Smooth muscle cell (in vitro differentiated cells): ENCODE results near the gene FKBP1A. TPM values are rescaled to one million over a fixed set of nuclear protein-coding genes. Genes with fewer than 3 reads are reported as not detected.

ENCODE experiments used
- DNase-seq: peaks from one replicate; lab custom pipeline; 2025; ENCODE audit not compliant: unreplicated experiment; lab: John Stamatoyannopoulos, UW
- H2AFZ ChIP-seq: fragments of 200-600 bp; sonication (generic); 2 replicates; pipeline ENCODE4 v1.6.0; 2016; ENCODE audit warnings: antibody characterized with exemption, low read depth, mild to moderate bottlenecking
- H3F3A ChIP-seq: fragments of 200-600 bp; sonication (generic); 2 replicates; pipeline ENCODE4 v1.6.0; 2017; ENCODE audit warnings: antibody characterized with exemption, low read depth
- H3K27ac ChIP-seq: fragments of 200-600 bp; sonication (generic); 2 replicates; pipeline ENCODE4 v1.5.1; 2016; ENCODE audit warnings: low read depth, mild to moderate bottlenecking
- H3K27me3 ChIP-seq: fragments of 200-600 bp; sonication (generic); 2 replicates; pipeline ENCODE4 v1.6.1; 2016; ENCODE audit warnings: low read depth, mild to moderate bottlenecking
- H3K36me3 ChIP-seq: fragments of 200-600 bp; sonication (generic); 2 replicates; pipeline ENCODE4 v1.5.1; 2016; ENCODE audit warnings: low read depth
- H3K4me1 ChIP-seq: fragments of 200-600 bp; sonication (generic); 2 replicates; pipeline ENCODE4 v1.5.1; 2016; ENCODE audit warnings: low read depth
- H3K4me2 ChIP-seq: fragments of 200-600 bp; sonication (generic); 2 replicates; pipeline ENCODE4 v1.6.0; 2016; ENCODE audit warnings: mild to moderate bottlenecking
- H3K4me3 ChIP-seq: fragments of 200-600 bp; sonication (generic); 2 replicates; pipeline ENCODE4 v1.5.1; 2016; ENCODE audit warnings: mild to moderate bottlenecking
- H3K79me2 ChIP-seq: fragments of 200-600 bp; sonication (generic); 2 replicates; pipeline ENCODE4 v1.6.0; 2016; ENCODE audit warnings: low read depth, mild to moderate bottlenecking
- H3K9ac ChIP-seq: fragments of 200-600 bp; sonication (generic); 2 replicates; pipeline ENCODE4 v1.6.0; 2016; ENCODE audit warnings: low read depth
- H3K9me3 ChIP-seq: fragments of 200-600 bp; sonication (generic); replicated peaks from 2 replicates; pipeline ENCODE4 v1.5.1; 2016; ENCODE audit warnings: low read depth
- H4K20me1 ChIP-seq: fragments of 200-600 bp; sonication (generic); 2 replicates; pipeline ENCODE4 v1.6.0; 2016; ENCODE audit warnings: low read depth
- whole genome bisulfite sequencing: methylation state at CpG from one replicate; pipeline ENCODE4 v1.1.7; 2016; ENCODE audit warnings: low lambda C conversion rate; 5-methylcytosine and 5-hydroxymethylcytosine counted together
- polyA plus RNA-seq: library from polyadenylated mRNA; unstranded; fragments of >200 nt; fragmentation: Nextera tagmentation; extraction: Ambion mirVana; gene quantifications from 2 replicates; pipeline ENCODE4 v1.2.1, GENCODE V29; 2016
- total RNA-seq: library from RNA; depleted of rRNA; stranded (reverse); fragments of >200 nt; gene quantifications from 2 replicates; pipeline ENCODE4 v1.2.3, GENCODE V29; 2014
- TF ChIP-seq, protein P1 (sequence below): fragments of 200-600 bp; sonication (generic); IDR thresholded peaks from 2 replicates; pipeline ENCODE4 v1.5.1; 2017; ENCODE audit warnings: borderline replicate concordance, mild to moderate bottlenecking, antibody characterized with exemption; ENCODE audit not compliant: insufficient read depth, poor library complexity, severe bottlenecking

Gene FKBP1A
- total and polyA plus RNA-seq, 2 experiments from 2014 or later: 163 to 184 TPM

DNA sequence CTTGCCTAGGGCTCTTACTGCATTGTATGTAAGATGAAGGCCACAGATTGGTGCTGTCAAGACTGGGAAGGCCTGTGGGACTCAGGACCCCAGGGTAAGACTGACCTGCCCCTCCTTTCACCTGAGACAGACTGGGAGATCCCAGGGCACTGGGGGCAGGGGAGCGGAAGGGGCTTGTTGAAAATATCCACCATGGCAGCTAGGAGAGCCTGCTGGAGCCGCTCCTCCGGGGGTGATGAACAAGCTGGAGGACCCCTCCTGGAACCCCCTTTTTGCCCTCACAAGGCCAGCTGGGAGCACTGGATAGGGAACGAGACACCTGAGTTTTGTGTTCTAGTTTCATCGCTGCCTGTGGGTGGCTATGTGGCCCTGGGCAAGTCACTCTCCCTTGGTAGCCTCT is 54.8 kb downstream of the FKBP1A start:
- no peak for DNase-seq
- WGBS: 97% methylated on average over 5 of the region's 5 CpGs

DNA sequence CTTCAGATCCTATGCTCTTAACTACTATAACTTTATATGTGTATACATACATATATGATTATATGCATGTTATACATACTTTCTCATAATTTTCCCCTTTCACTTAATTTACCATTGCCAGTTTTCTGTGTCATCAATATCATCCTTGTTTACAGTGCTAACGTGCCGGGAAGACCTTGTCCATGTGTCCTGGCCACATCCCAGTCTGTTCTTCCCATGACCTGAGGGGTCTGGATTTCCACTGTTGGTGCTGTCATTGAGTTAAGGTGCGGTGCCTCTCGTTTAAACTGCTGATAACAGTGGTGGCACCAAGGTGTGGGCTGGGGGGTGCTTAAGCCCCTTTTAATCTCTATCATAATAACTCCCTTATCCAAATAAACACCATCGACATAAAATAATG is 55.4 kb downstream of the FKBP1A start:
- 93% methylated on average over 5 of the region's 5 CpGs for WGBS
- Histone ChIP-seq H3K9me3 (no peaks in the 10 kb centered on the region), H3K79me2 (no peaks in the 10 kb centered on the region), H3K27ac (no peak overlapping the region), H3K36me3 (no peaks in the 10 kb centered on the region), H3K4me1 (no peaks in the 10 kb centered on the region), H3K4me2 (no peak overlapping the region), H2AFZ (no peak overlapping the region), H4K20me1 (peaks cover 34% of the 10 kb centered on the region), H3K9ac (no peak overlapping the region), H3F3A (peaks cover 3% of the 10 kb centered on the region), H3K4me3 (no peak overlapping the region), H3K27me3 (no peaks in the 10 kb centered on the region)
- DNase-seq: no peak
- TF ChIP-seq, protein P1, sequence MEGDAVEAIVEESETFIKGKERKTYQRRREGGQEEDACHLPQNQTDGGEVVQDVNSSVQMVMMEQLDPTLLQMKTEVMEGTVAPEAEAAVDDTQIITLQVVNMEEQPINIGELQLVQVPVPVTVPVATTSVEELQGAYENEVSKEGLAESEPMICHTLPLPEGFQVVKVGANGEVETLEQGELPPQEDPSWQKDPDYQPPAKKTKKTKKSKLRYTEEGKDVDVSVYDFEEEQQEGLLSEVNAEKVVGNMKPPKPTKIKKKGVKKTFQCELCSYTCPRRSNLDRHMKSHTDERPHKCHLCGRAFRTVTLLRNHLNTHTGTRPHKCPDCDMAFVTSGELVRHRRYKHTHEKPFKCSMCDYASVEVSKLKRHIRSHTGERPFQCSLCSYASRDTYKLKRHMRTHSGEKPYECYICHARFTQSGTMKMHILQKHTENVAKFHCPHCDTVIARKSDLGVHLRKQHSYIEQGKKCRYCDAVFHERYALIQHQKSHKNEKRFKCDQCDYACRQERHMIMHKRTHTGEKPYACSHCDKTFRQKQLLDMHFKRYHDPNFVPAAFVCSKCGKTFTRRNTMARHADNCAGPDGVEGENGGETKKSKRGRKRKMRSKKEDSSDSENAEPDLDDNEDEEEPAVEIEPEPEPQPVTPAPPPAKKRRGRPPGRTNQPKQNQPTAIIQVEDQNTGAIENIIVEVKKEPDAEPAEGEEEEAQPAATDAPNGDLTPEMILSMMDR: no peak

More for the DNA sequence above, 54.8 kb downstream of the FKBP1A start:
- Histone ChIP-seq H3K4me2 (no peak overlapping the region), H3K36me3 (no peaks in the 10 kb centered on the region), H3K4me1 (no peaks in the 10 kb centered on the region), H3K27me3 (no peaks in the 10 kb centered on the region), H3K9me3 (no peaks in the 10 kb centered on the region), H3K27ac (no peak overlapping the region), H3F3A (peaks cover 4% of the 10 kb centered on the region), H2AFZ (no peak overlapping the region), H3K4me3 (no peak overlapping the region), H3K79me2 (no peaks in the 10 kb centered on the region), H4K20me1 (peaks cover 39% of the 10 kb centered on the region), H3K9ac (no peak overlapping the region)
- TF ChIP-seq, protein P1: no peak

DNA sequence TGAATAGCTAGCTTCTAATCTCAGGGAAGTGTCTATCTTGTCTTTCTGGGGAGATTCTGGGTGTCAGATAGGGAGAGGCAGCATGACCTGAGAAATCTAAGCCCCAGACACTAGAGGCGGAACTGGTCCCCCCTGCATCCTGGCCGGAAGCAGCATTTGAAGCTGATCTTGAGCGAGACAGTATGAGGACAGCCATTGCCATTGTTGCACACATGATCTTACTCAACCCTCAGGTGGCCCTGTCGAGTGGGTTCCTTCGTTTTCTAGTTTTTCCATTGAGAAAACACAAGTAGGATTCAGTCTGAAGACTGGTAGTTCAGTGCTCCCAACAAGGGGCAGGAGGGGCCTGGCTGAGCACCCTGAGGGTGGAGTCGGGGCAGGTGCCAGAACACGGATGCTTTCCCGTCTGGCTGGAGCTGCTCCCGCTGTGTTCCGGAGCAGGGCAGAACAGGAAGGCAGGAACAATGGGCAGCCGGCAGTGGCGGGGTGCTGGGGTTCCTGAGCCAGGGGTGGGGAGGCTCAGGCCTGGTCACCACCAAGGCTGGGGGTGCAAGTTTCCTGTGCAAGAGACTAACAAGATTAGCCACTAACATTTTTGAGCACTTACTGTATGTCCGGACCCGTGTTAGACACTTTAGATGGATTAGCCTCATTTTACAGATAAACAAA is 56.0 kb downstream of the FKBP1A start:
- no peaks in the 10 kb centered on the region for H3F3A ChIP-seq
- no peak overlapping the region for H3K4me2 ChIP-seq
- H3K27ac ChIP-seq: no peak overlapping the region
- no peaks in the 10 kb centered on the region for H3K36me3 ChIP-seq
- H4K20me1 ChIP-seq: peaks cover 29% of the 10 kb centered on the region
- WGBS: 79% methylated on average over 12 of the region's 14 CpGs
- H3K4me3 ChIP-seq: no peak overlapping the region
- H3K9me3 ChIP-seq: no peaks in the 10 kb centered on the region
- H3K4me1 ChIP-seq: no peaks in the 10 kb centered on the region
- no peak overlapping the region for H3K9ac ChIP-seq
- no peaks in the 10 kb centered on the region for H3K27me3 ChIP-seq
- TF ChIP-seq, protein P1: no peak
- H2AFZ ChIP-seq: no peak overlapping the region
- H3K79me2 ChIP-seq: peaks cover under 1% of the 10 kb centered on the region
- DNase-seq: no peak

DNA sequence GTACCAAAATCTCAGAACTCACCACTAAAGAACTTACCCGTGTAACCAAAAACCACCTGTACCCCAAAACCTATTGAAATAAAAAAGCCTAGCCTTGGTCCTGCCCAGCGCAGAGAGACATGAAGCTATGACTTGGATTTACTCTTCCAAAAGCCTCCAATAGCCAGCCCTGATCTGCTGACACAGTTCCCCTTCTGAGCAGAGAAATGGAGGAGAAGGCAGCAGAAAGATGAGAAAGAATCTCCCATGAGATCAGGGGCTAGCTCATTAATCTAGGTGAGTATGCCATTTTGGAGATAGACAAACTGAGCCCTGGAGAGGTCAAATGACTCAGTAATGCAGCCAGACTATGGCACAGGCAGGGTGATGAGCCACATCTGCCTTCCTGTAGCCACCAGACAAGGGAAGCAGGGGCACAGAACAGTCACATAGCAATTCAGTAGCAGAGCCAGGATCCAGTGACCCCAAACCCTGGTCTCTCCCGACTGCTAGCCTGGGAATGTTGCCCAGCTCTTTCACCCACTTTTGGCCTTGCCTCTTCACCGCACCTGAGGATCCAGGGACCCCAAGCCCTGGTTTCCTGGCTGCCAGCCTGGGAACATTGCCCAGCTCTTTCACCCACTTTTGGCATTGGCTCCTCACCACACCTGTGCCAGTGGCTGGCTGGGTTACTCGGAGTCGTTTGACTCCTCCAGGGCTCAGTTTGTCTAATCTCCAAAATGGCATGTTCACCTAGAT is 56.7 kb downstream of the FKBP1A start:
- H3K27me3 ChIP-seq: no peaks in the 10 kb centered on the region
- H4K20me1 ChIP-seq: peaks cover 29% of the 10 kb centered on the region
- peaks cover 8% of the 10 kb centered on the region for H3K79me2 ChIP-seq
- H3K4me3 ChIP-seq: no peak overlapping the region
- WGBS: 93% methylated on average over 6 of the region's 6 CpGs
- TF ChIP-seq, protein P1: no peak
- no peaks in the 10 kb centered on the region for H3K4me1 ChIP-seq
- no peaks in the 10 kb centered on the region for H3F3A ChIP-seq
- no peak overlapping the region for H3K4me2 ChIP-seq
- H3K36me3 ChIP-seq: no peaks in the 10 kb centered on the region
- H3K9ac ChIP-seq: no peak overlapping the region
- H3K27ac ChIP-seq: no peak overlapping the region
- no peak overlapping the region for H2AFZ ChIP-seq
- H3K9me3 ChIP-seq: no peaks in the 10 kb centered on the region
- no peak for DNase-seq
